Limb (tissue), 2 donors: ENCODE measurements around the gene PARVB.

ENCODE experiments used
- DNase-seq, 2 donors: peaks; one replicate each; pipeline ENCODE4 v3.0.0-alpha.2; 2016; ENCODE audit errors: extremely low spot score in 2 of 2

PARVB gene

GRCh38 chr22:44211946-44212930, 188.1 kb downstream of the PARVB start:
- peak; percentile 52 to 63 for DNase-seq

GRCh38 chr22:44212936-44213335, 188.8 kb downstream of the PARVB start:
- DNase-seq = no peak

DNA sequence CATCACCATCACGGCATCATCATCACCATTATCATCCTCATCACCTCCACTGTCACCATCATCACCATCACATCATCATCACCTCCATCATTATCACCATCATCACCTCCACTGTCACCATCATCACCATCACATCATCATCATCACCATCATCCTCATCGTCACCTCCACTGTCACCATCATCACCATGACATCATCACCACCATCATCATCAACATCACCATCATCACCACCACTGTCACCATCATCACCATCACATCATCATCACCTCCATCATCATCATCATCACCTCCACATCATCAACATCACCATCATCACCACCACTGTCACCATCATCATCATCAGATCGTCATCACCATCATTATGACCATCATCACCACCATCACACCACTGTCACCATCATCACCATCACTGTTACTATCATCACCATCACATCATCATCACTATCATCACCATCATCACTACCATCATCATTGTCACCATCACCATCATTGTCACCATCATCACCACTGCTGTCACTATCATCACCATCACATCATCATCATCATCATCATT, 189.5 kb downstream of the PARVB start:
- no peak for DNase-seq

DNA sequence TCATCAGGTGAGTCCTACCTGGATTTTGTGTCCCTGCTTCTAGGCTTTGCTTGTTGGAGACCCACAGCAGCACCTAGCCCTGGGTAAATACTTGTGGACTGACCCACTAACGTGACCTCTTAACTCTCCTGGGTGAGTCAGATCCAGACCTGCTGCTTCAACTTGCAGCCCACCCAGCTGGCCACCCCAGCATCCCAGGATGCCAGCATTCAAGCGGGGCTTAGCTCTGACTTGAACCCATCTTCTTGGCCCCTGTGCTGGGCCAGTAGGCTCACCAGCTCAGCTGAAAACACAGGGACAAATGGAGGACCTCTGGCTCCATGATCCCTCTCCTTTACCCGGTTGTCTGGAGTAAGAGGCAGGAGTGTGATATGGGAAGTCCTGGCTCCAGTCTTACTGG, 190.1 kb downstream of the PARVB start:
- DNase-seq = no peak

GRCh38 chr22:44214764-44215163, 190.7 kb downstream of the PARVB start:
- no peak for DNase-seq

DNA sequence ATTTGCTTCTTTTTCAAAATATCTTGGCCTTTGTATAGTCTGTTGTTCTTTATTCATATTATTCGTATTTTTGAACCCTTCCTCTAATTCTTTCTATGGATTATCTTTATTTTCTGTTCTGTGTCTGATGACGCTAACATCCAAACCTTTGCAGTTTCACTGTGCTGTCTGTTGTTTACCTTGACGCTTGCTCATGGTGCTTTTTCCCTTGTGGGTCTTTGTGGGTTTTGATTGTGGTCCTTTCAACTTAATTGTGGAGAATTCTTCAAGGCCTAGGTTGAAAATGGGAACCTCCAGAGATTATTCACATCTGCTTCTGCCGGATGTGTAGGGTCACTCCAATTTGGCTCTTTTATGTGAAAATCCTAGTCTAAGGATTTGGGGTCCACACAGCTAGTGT, 191.2 kb downstream of the PARVB start:
- no peak for DNase-seq

GRCh38 chr22:44217346-44217745, 193.2 kb downstream of the PARVB start:
- DNase-seq = no peak

GRCh38 chr22:44218071-44218470, 194.0 kb downstream of the PARVB start:
- no peak for DNase-seq

- DNase-seq = no peak
Measured at GRCh38 chr22:44219101-44219870, 195.2 kb downstream of the PARVB start.

DNA sequence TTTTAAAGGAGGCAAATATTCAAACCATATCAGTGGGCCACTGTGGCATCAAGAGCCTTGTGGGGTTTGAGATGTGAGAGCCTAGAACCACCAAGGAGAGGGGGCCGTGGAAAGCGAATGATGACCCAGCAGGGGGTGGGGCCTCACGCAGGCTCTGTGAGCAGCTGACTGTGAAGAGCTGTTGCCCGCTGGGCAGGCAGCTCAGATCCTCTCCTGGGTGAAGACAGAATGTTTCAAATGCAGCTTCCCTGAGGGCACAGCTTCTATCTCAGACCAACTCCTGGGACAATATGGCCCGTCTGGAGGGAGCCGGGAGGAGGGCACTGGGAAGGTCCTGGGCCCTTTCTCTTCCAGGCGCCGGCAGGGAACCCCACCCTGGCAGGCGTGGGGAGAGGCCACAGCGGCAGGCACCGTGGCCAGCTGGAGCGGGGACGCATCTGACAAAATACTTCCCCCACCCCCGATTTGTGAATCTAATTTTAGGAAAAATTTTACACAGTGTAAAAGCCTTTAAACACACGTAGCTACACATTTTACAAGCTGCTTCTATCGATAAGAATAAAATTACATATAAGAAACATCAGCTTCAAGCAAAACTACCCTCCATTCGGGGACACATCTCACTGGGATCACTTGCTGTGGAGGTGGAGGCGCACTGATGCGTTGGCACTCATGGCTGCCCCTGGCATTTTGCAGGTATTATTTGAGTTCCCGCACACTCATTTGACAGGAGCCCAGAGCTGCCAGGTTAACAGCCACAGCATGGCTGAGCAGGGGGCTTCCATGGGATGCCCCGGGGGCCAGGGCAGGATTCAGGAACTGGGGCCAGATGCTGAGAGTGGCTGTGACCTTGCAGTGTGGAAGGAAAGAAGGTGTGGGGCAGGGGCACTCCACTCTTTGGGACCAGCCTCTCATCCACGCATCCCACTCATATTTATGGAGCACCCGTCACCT, 196.9 kb downstream of the PARVB start:
- no peak for DNase-seq

DNA sequence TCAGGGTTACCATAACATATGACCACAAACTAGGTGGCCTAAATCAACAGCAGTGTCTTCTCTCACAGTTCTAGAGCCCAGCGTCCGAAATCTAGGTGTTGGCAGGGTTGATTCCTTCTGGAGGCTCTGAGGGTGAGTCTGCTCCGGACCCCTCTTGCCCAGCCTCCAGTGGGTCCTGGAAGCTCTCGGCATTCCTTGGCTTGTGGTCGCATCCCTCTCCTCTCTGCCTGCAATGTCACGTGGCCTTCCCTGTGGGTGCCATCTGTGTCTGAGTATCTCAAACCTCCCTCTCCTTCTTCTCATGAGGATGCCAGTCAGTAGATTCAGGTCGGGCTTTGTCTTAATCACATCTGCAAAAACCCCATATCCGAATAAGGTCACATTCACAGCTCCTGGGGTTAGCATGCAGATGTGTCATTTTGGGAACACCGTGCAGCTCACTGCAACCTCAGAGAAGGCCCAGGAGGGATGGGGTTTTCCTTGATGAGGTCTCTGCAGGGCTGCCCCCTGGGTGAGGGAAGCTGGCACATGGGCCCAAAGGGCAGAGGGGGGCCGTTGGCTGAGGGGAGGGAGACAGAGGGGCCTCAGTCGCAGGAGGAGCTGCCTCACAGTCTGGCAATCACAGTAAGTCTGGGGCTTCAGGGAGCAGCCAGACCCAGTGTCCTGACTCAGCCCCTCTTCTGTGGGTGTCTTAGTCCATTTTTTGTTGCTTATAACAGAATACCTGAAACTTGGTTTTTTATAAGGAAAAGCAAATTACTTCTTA, 197.8 kb downstream of the PARVB start:
- no peak for DNase-seq
